ENCODE data around the gene THSD4. TPM values are rescaled to one million over a fixed set of nuclear protein-coding genes. Genes with fewer than 3 reads are reported as not detected.

THSD4 gene
- total RNA-seq, 1 experiment from 2014 or later, result 0.29 TPM

DNA sequence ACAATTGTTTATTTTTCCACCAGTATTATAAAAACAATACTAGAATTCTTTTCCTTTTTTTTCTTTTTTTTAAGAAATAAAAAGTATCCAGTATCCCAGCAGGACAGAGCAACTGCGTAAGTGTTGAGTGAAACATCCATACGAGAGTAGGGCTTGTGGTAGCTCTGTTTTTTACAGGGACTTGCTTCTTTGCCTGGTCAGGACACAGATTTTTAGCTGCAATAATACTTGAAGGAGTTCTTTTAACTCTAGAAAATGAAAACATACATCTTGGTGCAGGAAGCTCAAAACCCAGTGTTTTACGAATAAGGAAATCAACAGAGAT lies 397.4 kb downstream of the THSD4 start:
- ChIA-PET CTCF (interaction anchor here (0.8 to 1.2 kb wide), 2 partner anchors 57 to 231 kb away, joined by 3 to 9 read pairs; no protein-coding TSS in a partner anchor), POLR2A (no interaction called here)
- H3K4me3 Mint-ChIP-seq (ENCODE audit: unreplicated experiment), result no peak overlapping the region
- Histone ChIP-seq H3K4me3 (ENCODE audit: low read depth, low read length) (no peak overlapping the region), H3K4me1 (peaks cover 33% of the 10 kb centered on the region), H3K27me3 (replicated peaks; ENCODE audit: control insufficient read depth, insufficient read depth, low read length) (no peaks in the 10 kb centered on the region), H3K9me3 (no peaks in the 10 kb centered on the region), H3K36me3 (ENCODE audit: control insufficient read depth, insufficient read depth, low read length) (no peaks in the 10 kb centered on the region)
- no peaks in the 10 kb centered on the region for H3K9me3 Mint-ChIP-seq (ENCODE audit: unreplicated experiment)
- H3K27ac Mint-ChIP-seq (ENCODE audit: unreplicated experiment), result no peak overlapping the region
- intact Hi-C loops (cut with micrococcal nuclease; ENCODE audit: unreplicated experiment), result loop anchor here (10.0 kb wide), 1 partner anchor 58 kb away; no protein-coding TSS in a partner anchor
- no peaks in the 10 kb centered on the region for H3K27me3 Mint-ChIP-seq (ENCODE audit: insufficient read depth, unreplicated experiment)
- BruUV-seq (replicated peaks), result no TSS peak
- DNase-seq, result no peak
- no peaks in the 10 kb centered on the region for H3K36me3 Mint-ChIP-seq (ENCODE audit: insufficient read depth, unreplicated experiment)
- peaks cover 28% of the 10 kb centered on the region for H3K4me1 Mint-ChIP-seq (ENCODE audit: low read depth, unreplicated experiment)
- no peak for TF ChIP-seq CTCF (IDR thresholded peaks at IDR 0.05; ENCODE audit: insufficient read depth in 1 of 2, low read depth in 1 of 2, low read length in 1 of 2, severe bottlenecking in 1 of 2, unreplicated experiment in 1 of 2)

GRCh38 chr15:71515375-71516186 lies 400.3 kb downstream of the THSD4 start:
- Mint-ChIP-seq H3K4me3 (ENCODE audit: unreplicated experiment) (no peak overlapping the region), H3K27ac (ENCODE audit: unreplicated experiment) (peak overlapping the region; percentile 72)
- TSS peak; percentile 57 for BruUV-seq (replicated peaks)

GRCh38 chr15:71517751-71518150 lies 402.5 kb downstream of the THSD4 start:
- Mint-ChIP-seq H3K4me3 (ENCODE audit: unreplicated experiment) (no peak overlapping the region), H3K4me1 (ENCODE audit: low read depth, unreplicated experiment) (peaks cover 29% of the 10 kb centered on the region), H3K27me3 (ENCODE audit: insufficient read depth, unreplicated experiment) (no peaks in the 10 kb centered on the region), H3K27ac (ENCODE audit: unreplicated experiment) (peak overlapping the region; percentile 2), H3K36me3 (ENCODE audit: insufficient read depth, unreplicated experiment) (no peaks in the 10 kb centered on the region), H3K9me3 (ENCODE audit: unreplicated experiment) (no peaks in the 10 kb centered on the region)
- Histone ChIP-seq H3K27me3 (replicated peaks; ENCODE audit: control insufficient read depth, insufficient read depth, low read length) (no peaks in the 10 kb centered on the region), H3K4me1 (peaks cover 32% of the 10 kb centered on the region), H3K4me3 (ENCODE audit: low read depth, low read length) (no peak overlapping the region), H3K36me3 (ENCODE audit: control insufficient read depth, insufficient read depth, low read length) (no peaks in the 10 kb centered on the region), H3K9me3 (no peaks in the 10 kb centered on the region)
- ChIA-PET CTCF (no interaction called here), POLR2A (no interaction called here)
- TF ChIP-seq CTCF (IDR thresholded peaks at IDR 0.05; ENCODE audit: insufficient read depth in 1 of 2, low read depth in 1 of 2, low read length in 1 of 2, severe bottlenecking in 1 of 2, unreplicated experiment in 1 of 2), result no peak
- DNase-seq, result no peak
- BruUV-seq (replicated peaks), result no TSS peak
- intact Hi-C loops (cut with micrococcal nuclease; ENCODE audit: unreplicated experiment), result loop anchor here (10.0 kb wide), 1 partner anchor 63 kb away; no protein-coding TSS in a partner anchor

More at GRCh38 chr15:71515375-71516186, 400.3 kb downstream of the THSD4 start:
- H3K27me3 ChIP-seq (replicated peaks; ENCODE audit: control insufficient read depth, insufficient read depth, low read length), result no peaks in the 10 kb centered on the region
- ChIA-PET POLR2A (no interaction called here), CTCF (interaction anchor here (1.0 kb wide), 1 partner anchor 60 kb away, joined by 3 read pairs; no protein-coding TSS in a partner anchor)
- Mint-ChIP-seq H3K4me1 (ENCODE audit: low read depth, unreplicated experiment) (peaks cover 39% of the 10 kb centered on the region), H3K36me3 (ENCODE audit: insufficient read depth, unreplicated experiment) (no peaks in the 10 kb centered on the region), H3K9me3 (ENCODE audit: unreplicated experiment) (no peaks in the 10 kb centered on the region), H3K27me3 (ENCODE audit: insufficient read depth, unreplicated experiment) (no peaks in the 10 kb centered on the region)
- H3K9me3 ChIP-seq, result no peaks in the 10 kb centered on the region
- intact Hi-C loops (cut with micrococcal nuclease; ENCODE audit: unreplicated experiment), result loop anchor here (10.0 kb wide), 1 partner anchor 61 kb away; no protein-coding TSS in a partner anchor
- H3K4me3 ChIP-seq (ENCODE audit: low read depth, low read length), result no peak overlapping the region
- no peak for TF ChIP-seq CTCF (IDR thresholded peaks at IDR 0.05; ENCODE audit: insufficient read depth in 1 of 2, low read depth in 1 of 2, low read length in 1 of 2, severe bottlenecking in 1 of 2, unreplicated experiment in 1 of 2)
- H3K36me3 ChIP-seq (ENCODE audit: control insufficient read depth, insufficient read depth, low read length), result no peaks in the 10 kb centered on the region
- peak; percentile 56 to 70 for DNase-seq
- H3K4me1 ChIP-seq, result peaks cover 44% of the 10 kb centered on the region
